NT2/D1 (cell line): ENCODE measurements around the gene HSD17B4.

Experiments used
- SUZ12 ChIP-seq: IDR thresholded peaks from 2 replicates; pipeline ENCODE4 v1.6.1; 2011; ENCODE audit not compliant: insufficient read length, insufficient read depth; ENCODE audit errors: extremely low read depth
- YY1 ChIP-seq: IDR thresholded peaks from 2 replicates; pipeline ENCODE4 v1.6.1; 2011; ENCODE audit not compliant: insufficient read length, insufficient read depth
- ZNF274 ChIP-seq: IDR thresholded peaks from 2 replicates; pipeline ENCODE4 v1.6.1; 2011; ENCODE audit warnings: mild to moderate bottlenecking, low read depth, low read length

GRCh38 chr5:119515192-119515591 lies 62.9 kb downstream of the HSD17B4 start:
- TF ChIP-seq ZNF274 (no peak), YY1 (no peak), SUZ12 (no peak)
